SHP77 (cell line): ENCODE data around the gene IGFBP1.
"Not testable (repeated sequence)": the region's sequence is repeated elsewhere in the genome, so short reads cannot be mapped to it uniquely, and the experiment has no call there.

Experiments
- DNase-seq, 2 experiments: peaks; one replicate each; lab custom pipeline; 2025; lab: John Stamatoyannopoulos, UW

IGFBP1 gene

DNA sequence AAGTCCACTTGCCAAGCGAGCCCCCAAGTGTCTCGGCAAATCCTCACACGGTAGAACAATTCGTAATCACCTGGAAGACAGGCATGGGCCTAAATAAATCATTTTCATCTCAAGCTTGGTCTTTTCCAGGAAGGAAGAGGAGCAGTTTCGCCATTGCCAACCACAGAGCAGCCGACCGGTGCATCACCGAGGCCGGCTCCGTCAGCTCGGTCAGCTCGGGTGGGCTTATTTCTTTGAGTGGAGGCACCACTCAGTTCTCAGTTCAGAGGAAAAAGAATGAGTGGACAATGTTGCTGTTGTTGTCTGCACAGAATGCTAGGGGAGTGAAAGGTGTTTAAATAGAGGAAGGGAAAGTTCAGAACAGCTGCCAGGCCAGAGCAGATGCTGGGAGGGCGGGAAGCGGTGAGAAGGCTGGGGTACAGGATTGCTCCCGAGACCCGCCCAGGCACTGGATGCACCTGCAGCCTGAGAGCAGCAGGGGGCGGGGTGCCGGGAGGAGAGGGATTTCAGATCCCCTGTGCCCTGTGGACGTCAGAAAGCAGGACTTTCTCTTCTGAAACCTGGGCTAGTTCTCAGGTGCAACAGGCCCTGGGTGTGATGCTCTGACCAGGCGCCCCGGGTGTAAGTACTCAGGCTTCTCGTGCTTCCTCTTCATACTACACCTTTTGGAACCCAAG lies 50.5 kb downstream of the IGFBP1 start:
- peak; percentile 49 to 58 for DNase-seq

DNA sequence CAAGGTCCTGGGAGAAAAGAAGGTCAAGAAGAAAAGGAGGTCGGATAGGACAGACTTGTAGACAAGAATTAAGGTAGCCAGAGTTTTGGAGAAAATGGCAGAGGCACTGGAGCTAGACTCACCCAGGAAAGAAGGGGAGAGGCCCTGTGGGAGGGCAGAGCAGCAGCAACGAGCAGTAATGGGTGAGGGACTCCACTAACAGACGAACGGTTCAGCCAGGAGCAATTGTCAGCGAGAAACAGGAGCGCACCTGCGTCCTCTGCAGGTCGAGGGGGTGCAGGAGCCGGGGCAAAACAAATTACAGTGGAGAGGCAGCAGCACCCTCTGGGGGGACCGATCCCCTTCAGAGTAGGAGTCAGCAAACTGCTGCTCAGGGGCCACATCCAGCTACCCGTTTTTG lies 51.3 kb downstream of the IGFBP1 start:
- DNase-seq, result no peak

DNA sequence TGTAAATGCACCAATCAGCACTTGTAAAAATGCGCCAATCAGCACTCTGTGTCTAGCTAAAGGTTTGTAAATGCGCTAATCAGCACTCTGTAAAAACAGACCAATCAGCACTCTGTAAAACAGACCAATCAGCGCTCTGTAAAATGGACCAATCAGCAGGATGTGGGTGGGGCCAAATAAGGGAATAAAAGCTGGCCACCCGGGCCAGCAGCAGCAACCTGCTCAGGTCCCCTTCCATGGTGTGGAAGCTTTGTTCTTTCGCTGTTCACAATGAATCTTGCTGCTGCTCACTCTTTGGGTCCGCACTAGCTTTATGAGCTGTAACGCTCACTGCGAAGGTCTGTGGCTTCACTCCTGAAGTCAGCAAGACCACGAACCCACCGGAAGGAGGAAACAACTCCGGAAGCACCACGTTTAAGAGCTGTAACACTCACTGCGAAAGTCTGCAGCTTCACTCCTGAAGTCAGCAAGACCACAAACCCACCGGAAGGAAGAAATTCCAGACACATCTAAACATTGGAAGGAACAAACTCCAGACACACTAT lies 52.0 kb downstream of the IGFBP1 start:
- not testable (repeated sequence) for DNase-seq

DNA sequence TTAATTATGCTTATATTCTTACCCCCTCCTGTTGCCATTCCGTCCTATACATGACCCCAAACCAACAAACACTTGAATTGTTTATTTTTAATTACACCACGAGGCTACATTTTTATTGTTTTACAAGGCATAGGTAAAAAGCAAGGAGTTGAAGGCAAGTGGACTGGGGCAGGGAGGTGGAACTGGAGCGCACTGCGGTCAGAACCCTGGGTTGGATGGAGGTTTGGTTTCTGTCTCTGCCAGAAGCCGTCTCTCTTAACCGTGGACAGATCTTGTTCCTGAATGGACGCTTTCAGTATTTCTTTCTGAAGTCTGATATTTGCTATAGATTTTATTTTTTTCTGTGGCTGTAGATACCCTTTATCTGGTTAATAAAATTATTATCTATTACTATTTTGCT lies 52.7 kb downstream of the IGFBP1 start:
- DNase-seq, result no peak
